ENCODE results near the gene C6orf120. TPM values are rescaled to one million over a fixed set of nuclear protein-coding genes. Genes with fewer than 3 reads are reported as not detected.

C6orf120 gene
- total RNA-seq, 1 donor from 2014 or later = 24.8 TPM

- CTCF ChIA-PET = no interaction called here
- Mint-ChIP-seq H3K27me3 (no peaks in the 10 kb centered on the region), H3K4me3 (no peak overlapping the region), H3K36me3 (ENCODE audit: low read depth) (peaks cover 73% of the 10 kb centered on the region), H3K4me1 (no peaks in the 10 kb centered on the region), H3K27ac (no peak overlapping the region), H3K9me3 (no peaks in the 10 kb centered on the region)
- POLR2A ChIA-PET = no interaction called here
- DNase-seq (no peak), ATAC-seq (ENCODE audit: low read depth) (no peak)
- intact Hi-C loops (cut with micrococcal nuclease) = no loop called here
- TF ChIP-seq CTCF (IDR thresholded peaks at IDR 0.05) = no peak
Measured at GRCh38 chr6:169668203-169668847, 33.6 kb upstream of the C6orf120 start.

- CTCF ChIA-PET = no interaction called here
- no peak for ATAC-seq (ENCODE audit: low read depth)
- TF ChIP-seq CTCF (IDR thresholded peaks at IDR 0.05) = no peak
- H3K4me3 Mint-ChIP-seq = no peak overlapping the region
- POLR2A ChIA-PET = no interaction called here
- no peaks in the 10 kb centered on the region for H3K9me3 Mint-ChIP-seq
- no peaks in the 10 kb centered on the region for H3K4me1 Mint-ChIP-seq
- H3K27ac Mint-ChIP-seq = no peak overlapping the region
- H3K27me3 Mint-ChIP-seq = no peaks in the 10 kb centered on the region
- intact Hi-C loops (cut with micrococcal nuclease) = no loop called here
- peaks cover 75% of the 10 kb centered on the region for H3K36me3 Mint-ChIP-seq (ENCODE audit: low read depth)
- no peak for DNase-seq
Measured at GRCh38 chr6:169669147-169669546, 32.8 kb upstream of the C6orf120 start.

- no peak for ATAC-seq (ENCODE audit: low read depth)
- Mint-ChIP-seq H3K27me3 (no peaks in the 10 kb centered on the region), H3K9me3 (no peaks in the 10 kb centered on the region), H3K36me3 (ENCODE audit: low read depth) (peaks cover 78% of the 10 kb centered on the region), H3K27ac (no peak overlapping the region), H3K4me3 (no peak overlapping the region), H3K4me1 (no peaks in the 10 kb centered on the region)
- CTCF ChIA-PET = no interaction called here
- no peak for TF ChIP-seq CTCF (IDR thresholded peaks at IDR 0.05)
- no peak for DNase-seq
- intact Hi-C loops (cut with micrococcal nuclease) = no loop called here
- POLR2A ChIA-PET = no interaction called here
Measured at GRCh38 chr6:169669889-169670288, 32.0 kb upstream of the C6orf120 start.

GRCh38 chr6:169671563-169671962 is 30.4 kb upstream of the C6orf120 start:
- no peak overlapping the region for H3K4me3 Mint-ChIP-seq
- H3K9me3 Mint-ChIP-seq = no peaks in the 10 kb centered on the region
- ATAC-seq (ENCODE audit: low read depth) = no peak
- H3K4me1 Mint-ChIP-seq = no peaks in the 10 kb centered on the region
- peaks cover 76% of the 10 kb centered on the region for H3K36me3 Mint-ChIP-seq (ENCODE audit: low read depth)
- no peak overlapping the region for H3K27ac Mint-ChIP-seq
- intact Hi-C loops (cut with micrococcal nuclease) = no loop called here
- ChIA-PET CTCF (no interaction called here), POLR2A (no interaction called here)
- DNase-seq = no peak
- no peak for TF ChIP-seq CTCF (IDR thresholded peaks at IDR 0.05)
- no peaks in the 10 kb centered on the region for H3K27me3 Mint-ChIP-seq

GRCh38 chr6:169675011-169675410 is 26.9 kb upstream of the C6orf120 start:
- intact Hi-C loops (cut with micrococcal nuclease) = no loop called here
- TF ChIP-seq CTCF (IDR thresholded peaks at IDR 0.05) = no peak
- ChIA-PET POLR2A (no interaction called here), CTCF (no interaction called here)
- H3K36me3 Mint-ChIP-seq (ENCODE audit: low read depth) = peaks cover 74% of the 10 kb centered on the region
- no peak overlapping the region for H3K4me3 Mint-ChIP-seq
- ATAC-seq (ENCODE audit: low read depth) (no peak), DNase-seq (no peak)
- no peaks in the 10 kb centered on the region for H3K9me3 Mint-ChIP-seq
- no peak overlapping the region for H3K27ac Mint-ChIP-seq
- no peaks in the 10 kb centered on the region for H3K27me3 Mint-ChIP-seq
- no peaks in the 10 kb centered on the region for H3K4me1 Mint-ChIP-seq

Data from activated B cell treated with CpG ODN at 0.5 μM for 24 hours (primary cell).